K562 (cell line): ENCODE measurements around the gene IFNA2. TPM values are rescaled to one million over a fixed set of nuclear protein-coding genes. Genes with fewer than 3 reads are reported as not detected.

Source experiments
- ATAC-seq: fragments of 200-7000 bp; cut with Tn5 transposase; 3 replicates; pipeline ENCODE4 v1.9.1; 2020; ENCODE audit warnings: moderate library complexity
- BruUV-seq: library from RNA; stranded (reverse); fragments of 400-500 nt; replicated peaks from 2 replicates; lab custom pipeline; 2021; lab: Mats Ljungman, UMichigan
- CTCF ChIA-PET: fragments of 300-600 bp; formaldehyde crosslinking; extraction: SDS; loops from one replicate; lab custom pipeline; 2021; ENCODE audit warnings: low intra/inter-chr PET ratio; lab: Yijun Ruan, JAX
- POLR2A ChIA-PET: fragments of 300-600, 350-650 bp; sonication (Branson Sonifier 250); formaldehyde crosslinking; extraction: SDS; loops from one replicate; lab custom pipeline; 2021; ENCODE audit warnings: antibody characterized with exemption, inconsistent platforms; lab: Yijun Ruan, JAX
- DNase-seq, 4 experiments: peaks; one replicate each; pipeline versions ENCODE4 v3.0.0 to v3.0.0-alpha.2; 2011 to 2018; ENCODE audit warnings: low spot score in 3 of 4, mixed read lengths in 3 of 4; ENCODE audit errors: extremely low read depth in 1 of 4
- FAIRE-seq: peaks from 2 replicates; lab custom pipeline; 2011; peaks lifted over from hg19 to GRCh38; lab: Jason Lieb, UNC
- H2AFZ ChIP-seq: 2 replicates; pipeline ENCODE4 v1.6.0; 2011; ENCODE audit warnings: low read depth, low read length, control low read depth, inconsistent platforms
- H3K27ac ChIP-seq: fragments of 200-600 bp; 3 replicates; pipeline ENCODE4 v1.8.0; 2011; ENCODE audit warnings: low read depth, mild to moderate bottlenecking, control low read depth, inconsistent platforms, low read length, moderate library complexity, mixed read lengths; ENCODE audit errors: extremely low read depth
- H3K27me3 ChIP-seq, 2 experiments: fragments of 300-600 bp in 1 of 2; 2 replicates in 1 of 2; 3 replicates in 1 of 2; pipeline versions ENCODE4 v1.6.0 to v1.8.0; 2011; ENCODE audit warnings: inconsistent platforms in 2 of 2, low read length in 2 of 2, mild to moderate bottlenecking in 1 of 2, mixed read lengths in 1 of 2, moderate library complexity in 1 of 2; ENCODE audit not compliant: control insufficient read depth in 2 of 2, insufficient read depth in 2 of 2
- H3K36me3 ChIP-seq: fragments of 300-600 bp; 3 replicates; pipeline ENCODE4 v1.8.0; 2011; ENCODE audit warnings: mild to moderate bottlenecking, low read length, inconsistent platforms; ENCODE audit not compliant: control insufficient read depth, insufficient read depth
- H3K4me1 ChIP-seq, 2 experiments: fragments of 200-600 bp in 1 of 2; replicated peaks in 1 of 2; 2 replicates in 1 of 2; 3 replicates in 1 of 2; pipeline versions ENCODE4 v1.5.1 to v1.8.0; 2011; ENCODE audit warnings: inconsistent platforms in 2 of 2, low read length in 2 of 2, mild to moderate bottlenecking in 1 of 2, mixed read lengths in 1 of 2, moderate library complexity in 1 of 2; ENCODE audit not compliant: control insufficient read depth in 2 of 2, insufficient read depth in 2 of 2
- H3K4me2 ChIP-seq: 2 replicates; pipeline ENCODE4 v1.6.1; 2011; ENCODE audit warnings: low read length, control low read depth, inconsistent platforms, mixed read lengths; ENCODE audit not compliant: insufficient read depth
- H3K4me3 ChIP-seq: fragments of 200-600 bp; sonication (generic), shearing (Covaris generic); 2 replicates; pipeline ENCODE4 v1.5.1; 2016; ENCODE audit warnings: control low read depth, inconsistent platforms
- H3K79me2 ChIP-seq: fragments of 200-600 bp; 3 replicates; pipeline ENCODE4 v1.8.0; 2011; ENCODE audit warnings: low read length, inconsistent platforms; ENCODE audit not compliant: control insufficient read depth, insufficient read depth
- H3K9ac ChIP-seq, 2 experiments: 2 replicates each; pipeline versions ENCODE4 v1.6.0 to v1.6.1; 2011; ENCODE audit warnings: low read depth in 2 of 2, low read length in 2 of 2, control low read depth in 1 of 2, inconsistent platforms in 1 of 2, mild to moderate bottlenecking in 1 of 2, mixed read lengths in 1 of 2; ENCODE audit not compliant: insufficient read depth in 1 of 2
- H3K9me1 ChIP-seq: one replicate; pipeline ENCODE4 v1.6.0; 2011; ENCODE audit warnings: inconsistent platforms, mild to moderate bottlenecking, low read length, moderate library complexity; ENCODE audit not compliant: control insufficient read depth, insufficient read depth
- H3K9me3 ChIP-seq: replicated peaks from 2 replicates; pipeline ENCODE4 v1.5.1; 2011; ENCODE audit warnings: low read depth, low read length, inconsistent platforms; ENCODE audit not compliant: control insufficient read depth, insufficient read depth
- H4K20me1 ChIP-seq: replicated peaks from 2 replicates; pipeline ENCODE4 v1.6.1; 2011; ENCODE audit warnings: low read length, inconsistent platforms, mixed read lengths; ENCODE audit not compliant: control insufficient read depth, insufficient read depth
- FIP1L1 ChIP-seq: fragments of 200-400 bp; formaldehyde crosslinking; IDR thresholded peaks from 2 replicates; pipeline ENCODE4 v1.6.1; 2018; ENCODE audit warnings: mild to moderate bottlenecking, low read depth, low read length; ENCODE audit not compliant: poor library complexity, severe bottlenecking
- KDM2B ChIP-seq: fragments of 250-450 bp; sonication (Bioruptor Pico); IDR thresholded peaks from 2 replicates; pipeline ENCODE4 v1.8.0; 2021; ENCODE audit warnings: mild to moderate bottlenecking, moderate library complexity
- KDM4B ChIP-seq, 2 experiments: fragments of 450-650 bp in 1 of 2; sonication (generic) in 1 of 2; IDR thresholded peaks; 2 replicates each; pipeline ENCODE4 v1.6.1; 2016 to 2017; ENCODE audit warnings: borderline replicate concordance in 2 of 2, antibody characterized with exemption in 1 of 2, low read depth in 1 of 2, mild to moderate bottlenecking in 1 of 2
- MTA2 ChIP-seq: fragments of 450-650 bp; IDR thresholded peaks from 2 replicates; pipeline ENCODE4 v1.6.1; 2016; ENCODE audit warnings: low read depth
- NCOA4 ChIP-seq: fragments of 450-650 bp; IDR thresholded peaks from 2 replicates; pipeline ENCODE4 v1.6.1; 2018; ENCODE audit warnings: mild to moderate bottlenecking; ENCODE audit not compliant: partially characterized antibody
- SNIP1 ChIP-seq: fragments of 450-650 bp; IDR thresholded peaks from 2 replicates; pipeline ENCODE4 v1.7.1; 2017; ENCODE audit warnings: low read depth, mild to moderate bottlenecking
- TOE1 ChIP-seq, 2 experiments: fragments of 450-650 bp in 1 of 2; sonication (generic) in 1 of 2; formaldehyde crosslinking in 1 of 2; IDR thresholded peaks; 2 replicates each; pipeline versions ENCODE4 v1.7.1 to v1.8.0; 2016 to 2022; ENCODE audit warnings: borderline replicate concordance in 2 of 2, mild to moderate bottlenecking in 2 of 2, antibody characterized with exemption in 1 of 2, inconsistent platforms in 1 of 2, low read depth in 1 of 2, missing genetic modification reagents in 1 of 2, moderate library complexity in 1 of 2
- U2AF2 ChIP-seq: fragments of 200-400 bp; formaldehyde crosslinking; optimal IDR thresholded peaks from 2 replicates; pipeline ENCODE3; 2017; ENCODE audit warnings: low read depth, mild to moderate bottlenecking, low read length
- YBX1 ChIP-seq: fragments of 450-650 bp; IDR thresholded peaks from 2 replicates; pipeline ENCODE4 v1.7.1; 2016; ENCODE audit warnings: mild to moderate bottlenecking
- ZBTB17 ChIP-seq: fragments of 450-650 bp; formaldehyde crosslinking; IDR thresholded peaks from 2 replicates; pipeline ENCODE4 v1.4.0; 2020; ENCODE audit warnings: mild to moderate bottlenecking
- ZFPM2 ChIP-seq: fragments of 250-450 bp; sonication (Bioruptor Pico); IDR thresholded peaks from 2 replicates; pipeline ENCODE4 v1.5.1; 2022; ENCODE audit warnings: mild to moderate bottlenecking
- ZNF75A ChIP-seq: fragments of 450-650 bp; formaldehyde crosslinking; IDR thresholded peaks from 2 replicates; pipeline ENCODE4 v1.4.0; 2020; ENCODE audit warnings: mild to moderate bottlenecking
- WGBS: fragments of 100-300 bp; shearing (Covaris generic); methylation state at CpG from one replicate; pipeline ENCODE4 v1.1.6; 2016; ENCODE audit warnings: low coverage, mixed read lengths; ENCODE audit not compliant: insufficient coverage; ENCODE audit errors: missing lambda C conversion rate; 5-methylcytosine and 5-hydroxymethylcytosine counted together
- in situ Hi-C: fragments of 300-500 bp; cut with MboI; formaldehyde crosslinking; loops from 4 replicates; pipeline ENCODE4 v1.15.0; 2018; ENCODE audit warnings: inconsistent platforms, mixed read lengths
- intact Hi-C: fragments of 100-400 bp; cut with micrococcal nuclease; formaldehyde crosslinking; loops from 2 replicates; pipeline ENCODE4 v1.14.2; 2022
- polyA plus RNA-seq, 8 experiments: library from polyadenylated mRNA; depleted of rRNA in 4 of 8; stranded (reverse) in 5 of 8; unstranded in 3 of 8; fragments of >200 nt; fragmentation: Nextera tagmentation in 2 of 8; fragmentation: Illumina TruSeq in 1 of 8; extraction: Ambion mirVana in 2 of 8; extraction: Trizol in 1 of 8; gene quantifications; 2 replicates each; pipeline versions ENCODE4 v1.2.1 to v1.2.3, GENCODE V29; 2011 to 2014; ENCODE audit warnings: inconsistent platforms in 1 of 8, missing spikeins in 1 of 8
- total RNA-seq, 7 experiments: library from RNA; depleted of rRNA in 6 of 7; stranded (reverse); fragments of >200 nt in 6 of 7; fragmentation: Illumina TruSeq in 2 of 7; extraction: Trizol in 2 of 7; gene quantifications; 2 replicates each; pipeline versions ENCODE4 v1.2.1 to v1.2.3, GENCODE V29; 2011 to 2021; ENCODE audit warnings: low replicate concordance in 1 of 7
- TF ChIP-seq, protein P1 (sequence below): sonication (generic); formaldehyde crosslinking; IDR thresholded peaks from 2 replicates; pipeline ENCODE4 v1.8.0; 2022; ENCODE audit warnings: mild to moderate bottlenecking, missing genetic modification reagents
- TF ChIP-seq, protein P2 (sequence below): sonication (generic); formaldehyde crosslinking; IDR thresholded peaks from 2 replicates; pipeline ENCODE4 v1.8.1; 2023; ENCODE audit warnings: mild to moderate bottlenecking, missing genetic modification reagents

Gene IFNA2
- total and polyA plus RNA-seq, 9 of the 15 experiments (the other 6 are each of a cell fraction or from before 2014, with no cell fraction given): not detected

DNA sequence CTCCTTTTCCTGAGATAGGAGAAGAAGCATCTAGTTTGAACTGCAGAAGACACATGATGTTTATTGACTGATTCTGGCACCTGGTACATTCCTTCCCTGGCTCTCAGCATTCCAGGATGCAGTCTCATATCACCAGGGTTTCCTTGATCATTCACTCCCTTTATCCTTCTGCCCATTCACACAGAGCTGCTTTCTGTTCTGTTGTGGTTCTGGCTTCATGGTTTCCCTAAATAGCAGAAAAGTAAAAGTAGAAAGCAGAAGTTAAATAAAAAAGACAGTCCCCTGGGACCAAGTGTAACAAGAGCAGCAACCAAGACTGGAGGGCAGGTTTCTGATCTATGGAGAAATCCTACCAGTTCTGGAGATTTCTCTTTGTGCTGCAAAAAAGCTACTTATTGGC lies 26.9 kb upstream of the IFNA2 start:
- CTCF ChIA-PET: no interaction called here
- no peak overlapping the region for H3K4me3 ChIP-seq
- H3K27ac ChIP-seq: no peak overlapping the region
- in situ Hi-C loops: no loop called here
- BruUV-seq: no TSS peak
- DNase-seq (no peak), ATAC-seq (no peak)
- H4K20me1 ChIP-seq: no peaks in the 10 kb centered on the region
- no peaks in the 10 kb centered on the region for H3K9me1 ChIP-seq
- no peak overlapping the region for H2AFZ ChIP-seq
- no peak overlapping the region for H3K9ac ChIP-seq
- H3K36me3 ChIP-seq: no peaks in the 10 kb centered on the region
- no peaks in the 10 kb centered on the region for H3K27me3 ChIP-seq
- H3K79me2 ChIP-seq: no peaks in the 10 kb centered on the region
- no peak for TF ChIP-seq U2AF2
- TF ChIP-seq, all 486 proteins: peak for 0
- FAIRE-seq: no peak
- intact Hi-C loops: no loop called here
- Histone ChIP-seq H3K4me2 (no peak overlapping the region), H3K4me1 (no peaks in the 10 kb centered on the region), H3K9me3 (no peaks in the 10 kb centered on the region)
- POLR2A ChIA-PET: no interaction called here

GRCh38 chr9:21408817-21409216 lies 23.6 kb upstream of the IFNA2 start, which contains the start of gene IFNA8:
TSS of gene IFNA8 (plus strand) at chr9:21409117. CDS start at chr9:21409177, 60 bp downstream.
- POLR2A ChIA-PET: no interaction called here
- TF ChIP-seq, protein P1, sequence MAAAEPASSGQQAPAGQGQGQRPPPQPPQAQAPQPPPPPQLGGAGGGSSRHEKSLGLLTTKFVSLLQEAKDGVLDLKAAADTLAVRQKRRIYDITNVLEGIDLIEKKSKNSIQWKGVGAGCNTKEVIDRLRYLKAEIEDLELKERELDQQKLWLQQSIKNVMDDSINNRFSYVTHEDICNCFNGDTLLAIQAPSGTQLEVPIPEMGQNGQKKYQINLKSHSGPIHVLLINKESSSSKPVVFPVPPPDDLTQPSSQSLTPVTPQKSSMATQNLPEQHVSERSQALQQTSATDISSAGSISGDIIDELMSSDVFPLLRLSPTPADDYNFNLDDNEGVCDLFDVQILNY (CRISPR knock-in tag): no peak
- no peak for TF ChIP-seq YBX1
- TF ChIP-seq ZNF75A: no peak
- no peak for TF ChIP-seq FIP1L1
- TF ChIP-seq ZFPM2 (CRISPR knock-in tag): no peak
- TF ChIP-seq MTA2: no peak
- no peak for TF ChIP-seq ZBTB17 (CRISPR knock-in tag)
- TF ChIP-seq NCOA4: no peak
- TF ChIP-seq KDM2B (CRISPR knock-in tag): no peak
- TF ChIP-seq, protein P2, sequence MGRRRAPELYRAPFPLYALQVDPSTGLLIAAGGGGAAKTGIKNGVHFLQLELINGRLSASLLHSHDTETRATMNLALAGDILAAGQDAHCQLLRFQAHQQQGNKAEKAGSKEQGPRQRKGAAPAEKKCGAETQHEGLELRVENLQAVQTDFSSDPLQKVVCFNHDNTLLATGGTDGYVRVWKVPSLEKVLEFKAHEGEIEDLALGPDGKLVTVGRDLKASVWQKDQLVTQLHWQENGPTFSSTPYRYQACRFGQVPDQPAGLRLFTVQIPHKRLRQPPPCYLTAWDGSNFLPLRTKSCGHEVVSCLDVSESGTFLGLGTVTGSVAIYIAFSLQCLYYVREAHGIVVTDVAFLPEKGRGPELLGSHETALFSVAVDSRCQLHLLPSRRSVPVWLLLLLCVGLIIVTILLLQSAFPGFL: no peak
- no peak for TF ChIP-seq SNIP1
- no peak for TF ChIP-seq KDM4B (IDR thresholded peaks at IDR 0.05; ENCODE audit: borderline replicate concordance in 2 of 2, low read depth in 1 of 2)
- TF ChIP-seq TOE1 (IDR thresholded peaks at IDR 0.05; ENCODE audit: borderline replicate concordance): no peak
- TF ChIP-seq TOE1 (CRISPR knock-in tag; IDR thresholded peaks at IDR 0.05; ENCODE audit: borderline replicate concordance, low read depth): no peak

More at GRCh38 chr9:21408817-21409216, 23.6 kb upstream of the IFNA2 start, which contains the start of gene IFNA8:
- H3K9ac ChIP-seq: no peak within 1 kb of the TSS
- no peaks in the 10 kb centered on the region for H3K9me3 ChIP-seq
- no peaks in the 10 kb centered on the region for H3K9me1 ChIP-seq
- H3K4me3 ChIP-seq: no peak within 1 kb of the TSS
- ATAC-seq (no peak), DNase-seq (no peak), FAIRE-seq (no peak)
- in situ Hi-C loops: no loop called here
- H3K4me1 ChIP-seq: no peaks in the 10 kb centered on the region
- H4K20me1 ChIP-seq: no peaks in the 10 kb centered on the region
- no TSS peak for BruUV-seq
- H2AFZ ChIP-seq: no peak within 1 kb of the TSS
- H3K79me2 ChIP-seq: no peaks in the 10 kb centered on the region
- no peak within 1 kb of the TSS for H3K27ac ChIP-seq
- no peaks in the 10 kb centered on the region for H3K27me3 ChIP-seq
- no peak within 1 kb of the TSS for H3K4me2 ChIP-seq
- H3K36me3 ChIP-seq: no peaks in the 10 kb centered on the region
- WGBS: no CpG with 5 or more reads among the region's 1 CpG
- intact Hi-C loops: no loop called here
- CTCF ChIA-PET: no interaction called here
